Gastrocnemius medialis (tissue), 4 donors: Measurements from ENCODE around the gene ACSM4. TPM values are rescaled to one million over a fixed set of nuclear protein-coding genes. Genes with fewer than 3 reads are reported as not detected.

Source experiments
- ATAC-seq, 2 donors: fragments of 150-250 bp; one replicate each; pipeline ENCODE4 v1.9.1; 2016
- DNase-seq, 2 donors: peaks; one replicate each; pipeline ENCODE4 v3.0.0-alpha.2; 2019
- H3K27ac ChIP-seq, 4 donors: fragments of 200-600 bp; sonication (generic); 1 replicate in 1 of 4; 2 replicates in 3 of 4; pipeline ENCODE4 v1.5.1; 2016 to 2018; ENCODE audit warnings: mild to moderate bottlenecking in 2 of 4, moderate library complexity in 1 of 4
- H3K27me3 ChIP-seq, 3 donors: fragments of 200-600 bp; sonication (generic) in 2 of 3; 1 replicate in 1 of 3; 2 replicates in 2 of 3; pipeline versions ENCODE4 v1.5.1 to v1.6.0; 2016 to 2019; ENCODE audit warnings: mild to moderate bottlenecking in 1 of 3, moderate library complexity in 1 of 3
- H3K36me3 ChIP-seq, 2 donors: fragments of 200-600 bp; sonication (generic) in 1 of 2; one replicate each; pipeline ENCODE4 v1.5.1; 2017 to 2018
- H3K4me1 ChIP-seq, 2 donors: fragments of 200-600 bp; sonication (generic) in 1 of 2; one replicate each; pipeline ENCODE4 v1.5.1; 2016 to 2017; ENCODE audit warnings: mild to moderate bottlenecking in 2 of 2
- H3K4me3 ChIP-seq, 4 donors: fragments of 200-600 bp; sonication (generic) in 3 of 4; 1 replicate in 1 of 4; 2 replicates in 3 of 4; pipeline ENCODE4 v1.5.1; 2016 to 2019; ENCODE audit warnings: mild to moderate bottlenecking in 2 of 4
- H3K9me3 ChIP-seq, 3 donors: fragments of 200-600 bp; sonication (generic) in 2 of 3; 1 replicate in 1 of 3; 2 replicates in 2 of 3; pipeline ENCODE4 v1.5.1; 2016 to 2019
- CTCF ChIP-seq, 5 experiments: fragments of 450-650 bp in 3 of 5; fragments of 200-600 bp in 2 of 5; sonication (generic) in 2 of 5; IDR thresholded peaks in 4 of 5; conservative IDR thresholded peaks in 1 of 5; 1 replicate in 4 of 5; 2 replicates in 1 of 5; pipeline ENCODE4 v1.5.1; 2016 to 2019; ENCODE audit warnings: antibody characterized with exemption in 5 of 5, mild to moderate bottlenecking in 3 of 5, moderate library complexity in 3 of 5
- POLR2A ChIP-seq, 2 donors: fragments of 450-650 bp; IDR thresholded peaks; one replicate each; pipeline ENCODE4 v1.6.1; 2017; ENCODE audit warnings: antibody characterized with exemption in 2 of 2, mild to moderate bottlenecking in 2 of 2, moderate library complexity in 2 of 2
- in situ Hi-C, 4 donors: fragments of 200-750 bp; cut with MboI; loops; one replicate each; pipeline versions ENCODE4 v1.15.0 to v1.8.0; 2017; ENCODE audit warnings: low sequenced_read_pairs in 4 of 4
- intact Hi-C: fragments of 100-400 bp; cut with DNase I; formaldehyde crosslinking; loops from one replicate; pipeline ENCODE4 v1.15.1; 2023; ENCODE audit warnings: low total_unique reads
- total RNA-seq, 4 donors: library from RNA; depleted of rRNA; stranded (reverse); fragments of >200 nt; gene quantifications; one replicate each; pipeline versions ENCODE4 v1.1.0 to v1.2.3, GENCODE V29; 2016

ACSM4 gene
- total RNA-seq, 4 donors from 2014 or later, result not detected

- no peaks in the 10 kb centered on the region for H3K4me1 ChIP-seq
- TF ChIP-seq CTCF (IDR thresholded peaks at IDR 0.05 in 4 of 5, conservative IDR thresholded peaks at IDR 0.05 in 1 of 5), result no peak
- TF ChIP-seq POLR2A (IDR thresholded peaks at IDR 0.05), result no peak
- H3K36me3 ChIP-seq, result no peaks in the 10 kb centered on the region
- H3K27me3 ChIP-seq, result no peaks in the 10 kb centered on the region
- intact Hi-C loops, result no loop called here
- in situ Hi-C loops, result no loop called here
- no peak overlapping the region for H3K4me3 ChIP-seq
- ATAC-seq (no peak), DNase-seq (no peak)
- H3K9me3 ChIP-seq, result no peaks in the 10 kb centered on the region
- H3K27ac ChIP-seq, result no peak overlapping the region
These were observed 69.4 kb downstream of the ACSM4 start for GRCh38 chr12:7373226-7373625.

- no peak overlapping the region for H3K4me3 ChIP-seq
- H3K36me3 ChIP-seq, result no peaks in the 10 kb centered on the region
- intact Hi-C loops, result no loop called here
- DNase-seq (no peak), ATAC-seq (no peak)
- H3K9me3 ChIP-seq, result no peaks in the 10 kb centered on the region
- H3K4me1 ChIP-seq, result no peaks in the 10 kb centered on the region
- H3K27ac ChIP-seq, result no peak overlapping the region
- in situ Hi-C loops, result no loop called here
- TF ChIP-seq POLR2A (IDR thresholded peaks at IDR 0.05) (no peak), CTCF (IDR thresholded peaks at IDR 0.05 in 4 of 5, conservative IDR thresholded peaks at IDR 0.05 in 1 of 5) (no peak)
- no peaks in the 10 kb centered on the region for H3K27me3 ChIP-seq
These were observed 70.7 kb downstream of the ACSM4 start for GRCh38 chr12:7374423-7375144.

- DNase-seq (no peak), ATAC-seq (no peak)
- no peak for TF ChIP-seq CTCF (IDR thresholded peaks at IDR 0.05 in 4 of 5, conservative IDR thresholded peaks at IDR 0.05 in 1 of 5)
- no peak for TF ChIP-seq POLR2A (IDR thresholded peaks at IDR 0.05)
- H3K9me3 ChIP-seq, result no peaks in the 10 kb centered on the region
- H3K36me3 ChIP-seq, result no peaks in the 10 kb centered on the region
- no peak overlapping the region for H3K27ac ChIP-seq
- H3K4me3 ChIP-seq, result no peak overlapping the region
- intact Hi-C loops (no loop called here), in situ Hi-C loops (no loop called here)
- no peaks in the 10 kb centered on the region for H3K4me1 ChIP-seq
- H3K27me3 ChIP-seq, result no peaks in the 10 kb centered on the region
These were observed 71.3 kb downstream of the ACSM4 start for GRCh38 chr12:7375145-7375543.

- no peaks in the 10 kb centered on the region for H3K9me3 ChIP-seq
- intact Hi-C loops, result no loop called here
- H3K36me3 ChIP-seq, result no peaks in the 10 kb centered on the region
- H3K27me3 ChIP-seq, result no peaks in the 10 kb centered on the region
- ATAC-seq, result no peak
- TF ChIP-seq POLR2A (IDR thresholded peaks at IDR 0.05) (no peak), CTCF (IDR thresholded peaks at IDR 0.05 in 4 of 5, conservative IDR thresholded peaks at IDR 0.05 in 1 of 5) (no peak)
- no peaks in the 10 kb centered on the region for H3K4me1 ChIP-seq
- H3K27ac ChIP-seq, result no peak overlapping the region
- no peak overlapping the region for H3K4me3 ChIP-seq
- no peak for DNase-seq
- in situ Hi-C loops, result no loop called here
These were observed 72.3 kb downstream of the ACSM4 start for GRCh38 chr12:7376196-7376595.

Other genes with a start within 250 kb of the ACSM4 start
- gene C1S, start 243.4 kb upstream of the ACSM4 start, total RNA-seq, result 10 to 100 TPM; 58.1 to 90.8 (median 85.9) TPM
- 10 to 100 TPM; 47.5 to 97.8 (median 74.9) TPM for gene C1R, start 211.6 kb upstream of the ACSM4 start, total RNA-seq
- gene C1RL, start 194.9 kb upstream of the ACSM4 start, total RNA-seq, result 10 to 100 TPM; 15.0 to 18.7 (median 16.7) TPM
- not detected for gene RBP5, start 175.2 kb upstream of the ACSM4 start, total RNA-seq
- 1 to 10 TPM; 1.2 to 3.5 (median 2.4) TPM for gene CLSTN3, start 173.7 kb upstream of the ACSM4 start, total RNA-seq
- 10 to 100 TPM; 66.8 to 96.9 (median 71.1) TPM for gene PEX5, start 114.4 kb upstream of the ACSM4 start, total RNA-seq
- 1 to 10 TPM in 1 of 4 donors, under 1 TPM in 3; 0.17 to 2.4 (median 0.44) TPM for gene CD163L1, start 140.1 kb downstream of the ACSM4 start, total RNA-seq
- 10 to 100 TPM; 20.7 to 57.7 (median 38.1) TPM for gene CD163, start 199.7 kb downstream of the ACSM4 start, total RNA-seq